HG03571 (cell line): ENCODE data around the gene SIGMAR1.

Source experiments
- ATAC-seq: cut with Tn5 transposase; IDR thresholded peaks from one replicate; pipeline ENCODE4 v1.9.1; 2021; ENCODE audit not compliant: unreplicated experiment

The SIGMAR1 gene

DNA sequence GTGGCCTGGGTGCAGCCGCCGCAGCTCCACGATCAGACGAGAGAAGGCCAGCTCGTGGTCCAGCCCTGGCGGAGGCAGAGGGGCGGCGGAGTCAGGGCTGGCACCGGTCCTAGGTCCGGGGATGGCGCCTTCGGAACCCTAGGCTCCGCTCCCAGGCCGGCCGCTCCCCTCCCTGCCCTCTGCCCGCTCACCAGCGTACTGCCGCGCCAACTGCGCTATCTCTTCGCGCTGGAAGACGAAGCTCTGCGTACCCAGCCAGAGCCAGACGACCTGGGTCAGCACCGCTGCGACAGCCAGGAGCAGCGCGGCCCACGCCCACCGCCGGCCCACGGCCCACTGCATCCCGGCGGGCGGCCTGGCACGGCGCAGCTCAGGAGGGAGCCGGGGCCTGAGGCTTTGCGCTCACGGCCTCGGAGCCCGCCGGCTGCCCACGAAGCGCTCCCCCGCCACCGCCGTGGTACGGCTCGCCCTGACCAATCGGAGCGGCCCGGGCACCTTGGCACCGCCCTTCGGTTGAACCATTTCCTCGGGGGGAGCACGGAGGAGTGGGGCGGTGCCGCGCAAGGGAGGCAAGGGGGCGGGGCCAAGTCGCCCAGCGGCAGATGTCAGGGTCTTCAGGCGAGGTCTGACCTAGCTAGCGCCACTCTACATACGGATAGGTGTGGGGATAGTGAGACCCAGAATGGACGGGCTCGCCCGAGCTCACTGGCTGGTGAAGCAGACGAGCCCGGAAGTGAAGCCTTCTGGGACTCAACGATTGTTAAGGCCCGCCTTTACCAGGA, at the start of gene SIGMAR1:
TSS of gene SIGMAR1 (minus strand) at position 432 of the 782 bp plus-strand sequence. CDS start at position 342, 90 bp downstream.
- peak; percentile 89 for ATAC-seq

DNA sequence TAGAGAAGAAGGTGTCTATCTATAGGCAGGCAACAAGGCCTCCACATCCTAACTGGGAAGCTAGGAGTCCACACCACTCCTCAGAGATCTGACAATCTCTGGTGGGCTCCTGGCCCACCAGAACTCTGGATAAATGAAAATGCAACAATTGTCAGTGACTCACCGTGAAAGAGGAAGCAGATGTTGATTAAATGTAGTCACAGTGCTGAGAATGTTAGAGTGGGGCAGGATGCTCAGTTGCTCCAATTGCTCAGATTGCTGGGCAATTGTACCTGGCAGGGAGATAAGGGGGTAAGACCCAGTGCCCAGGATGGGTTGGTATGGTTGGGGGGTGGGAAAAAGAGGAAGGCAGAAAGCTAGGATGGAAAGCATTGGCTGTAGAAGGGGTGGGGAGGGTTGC, 49.1 kb upstream of the SIGMAR1 start:
- no peak for ATAC-seq

DNA sequence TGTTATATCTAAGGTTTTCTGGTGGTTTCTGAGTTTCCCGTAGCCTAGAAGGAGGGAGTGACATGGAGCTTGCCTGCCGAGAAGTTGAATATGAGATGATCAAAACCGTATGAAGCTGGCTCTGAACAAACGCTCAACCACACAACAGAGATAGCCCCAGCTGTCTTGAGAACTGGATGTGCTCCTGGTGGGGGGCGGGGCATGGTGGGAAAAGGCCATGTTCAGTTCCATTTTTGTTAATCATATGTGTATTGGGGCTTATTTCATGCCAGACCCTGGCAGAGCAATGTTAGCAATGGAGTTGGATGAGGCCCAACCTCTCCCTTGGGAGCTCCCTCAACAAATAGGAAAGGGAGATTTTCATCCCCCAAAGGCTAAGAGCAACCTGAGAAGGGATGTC, 48.6 kb upstream of the SIGMAR1 start:
- no peak for ATAC-seq

DNA sequence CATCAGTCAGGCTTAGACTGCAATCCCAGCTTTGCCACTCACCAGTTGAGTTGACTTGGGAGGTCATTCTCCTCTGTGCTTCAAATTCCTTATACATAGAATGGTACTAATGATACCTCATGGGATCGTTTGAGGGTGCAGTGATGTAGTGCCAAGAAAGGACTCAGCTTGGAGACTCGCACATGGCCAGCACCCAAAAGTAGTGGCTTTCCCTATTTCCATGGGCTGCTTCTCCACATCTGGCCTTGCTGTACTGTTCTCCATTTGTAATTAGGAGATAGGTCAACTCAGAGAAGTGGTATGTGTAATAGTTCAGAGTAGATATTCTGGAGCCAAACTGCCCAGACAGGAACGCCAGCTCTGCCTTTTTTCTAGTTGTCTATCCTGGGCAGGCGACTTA, 48.0 kb upstream of the SIGMAR1 start:
- no peak for ATAC-seq

DNA sequence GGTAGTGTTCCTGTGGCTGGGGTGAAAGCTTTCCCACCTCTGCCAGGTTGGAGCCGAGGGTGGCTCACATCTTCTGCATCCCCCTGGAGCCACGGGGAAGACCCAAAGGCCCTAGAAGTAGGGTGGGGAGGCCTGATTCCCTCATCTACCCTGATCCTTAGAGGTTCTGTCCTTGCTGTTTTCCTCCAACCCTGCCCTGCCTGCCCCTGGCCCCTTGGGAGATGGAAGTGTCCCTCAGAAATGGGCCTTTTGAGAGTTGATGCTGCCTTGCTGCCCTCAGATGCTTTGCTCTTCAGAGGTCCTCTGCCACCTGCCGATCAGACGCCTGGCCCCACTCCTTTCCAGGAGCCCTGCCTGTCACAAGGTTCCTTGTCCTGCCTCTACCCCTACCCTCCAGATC, 47.2 kb upstream of the SIGMAR1 start:
- ATAC-seq = no peak

DNA sequence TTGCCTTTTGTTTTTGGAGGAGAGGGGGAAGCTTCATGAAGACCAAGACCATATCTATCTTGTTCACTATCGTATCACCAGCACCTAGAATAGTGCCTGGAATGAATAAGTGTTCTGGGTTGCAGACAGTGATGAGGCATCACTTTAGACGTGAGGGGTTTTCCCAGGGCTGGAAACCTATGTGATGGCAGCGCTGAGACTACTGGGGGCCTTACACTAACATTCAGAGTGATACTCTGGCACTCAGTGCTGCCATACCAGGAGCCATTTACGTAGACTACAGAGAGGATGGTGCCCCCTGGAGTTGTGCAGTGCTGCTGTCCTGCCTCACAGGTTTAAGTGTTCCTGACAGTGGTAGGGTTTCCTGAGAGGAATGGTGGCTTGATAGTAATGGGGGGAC, 46.6 kb upstream of the SIGMAR1 start:
- ATAC-seq = no peak

DNA sequence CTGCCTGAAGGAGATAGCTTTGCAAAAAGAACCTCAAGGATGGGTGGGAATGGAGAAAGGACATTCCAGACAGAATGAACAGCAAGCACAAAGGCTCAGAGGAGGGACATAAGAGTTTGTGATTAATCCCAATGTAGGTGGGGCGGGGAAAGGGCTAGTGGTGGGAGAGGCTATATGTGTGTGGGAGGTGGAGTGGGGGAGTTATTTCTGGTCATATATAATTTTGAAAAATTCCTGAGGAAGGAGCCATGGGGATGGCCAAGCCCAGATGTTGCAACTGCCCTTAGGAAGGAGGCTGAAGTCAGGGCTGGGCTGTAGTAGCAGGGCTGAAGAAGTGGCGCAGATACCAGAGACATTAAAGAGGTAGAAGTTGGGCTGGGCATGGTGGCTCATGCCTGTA, 38.3 kb upstream of the SIGMAR1 start:
- no peak for ATAC-seq

DNA sequence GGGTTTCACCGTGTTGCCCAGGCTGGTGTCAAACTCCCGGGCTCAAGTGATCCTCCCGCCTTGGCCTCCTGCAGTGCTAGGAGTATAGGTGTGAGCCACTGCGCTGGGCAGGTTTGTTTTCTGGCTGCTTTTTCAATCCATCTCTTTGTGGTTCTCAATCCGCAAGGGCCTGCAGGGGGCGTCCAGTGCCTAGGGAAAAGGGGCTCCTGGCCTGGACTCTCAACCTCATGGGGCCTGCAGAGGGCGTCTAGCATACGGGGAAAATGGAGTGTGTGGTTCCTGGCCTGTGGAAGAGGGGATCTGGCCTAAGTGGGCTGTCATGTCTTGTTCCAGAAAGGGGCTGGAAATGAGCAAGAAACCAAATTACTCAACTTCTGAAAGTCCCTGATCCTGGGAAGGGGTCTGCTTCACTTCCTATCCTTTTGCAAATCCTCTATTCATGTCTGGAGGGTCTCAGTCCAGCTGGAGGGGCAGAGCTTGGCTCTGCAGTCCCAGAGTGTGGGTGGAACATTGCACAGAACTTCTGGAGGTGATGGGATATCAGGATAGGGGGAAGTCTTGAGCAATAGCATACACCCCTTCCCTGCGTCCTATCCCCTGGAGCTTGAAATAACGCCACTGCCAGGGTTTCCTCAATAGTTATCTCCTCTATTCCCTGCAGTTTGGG, 37.6 kb upstream of the SIGMAR1 start:
- ATAC-seq = no peak

DNA sequence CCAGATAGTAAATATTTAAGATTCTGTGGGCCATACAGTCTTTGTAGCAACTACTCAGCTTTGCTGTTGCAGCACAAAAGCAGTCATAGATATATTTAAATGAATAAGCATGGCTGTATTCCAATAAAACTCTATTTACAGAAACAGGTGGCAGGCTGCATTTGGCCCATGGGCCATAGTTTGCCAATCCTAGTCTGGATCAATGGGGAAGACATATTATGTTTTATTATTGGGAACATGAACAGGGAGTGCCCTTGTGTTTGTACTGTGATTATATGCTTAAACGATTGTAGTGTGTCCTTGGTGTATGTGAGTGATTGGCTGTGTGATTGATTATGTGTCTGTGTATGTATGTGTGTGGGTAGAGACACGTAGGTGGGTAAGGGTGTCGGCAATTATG, 36.9 kb upstream of the SIGMAR1 start:
- no peak for ATAC-seq

DNA sequence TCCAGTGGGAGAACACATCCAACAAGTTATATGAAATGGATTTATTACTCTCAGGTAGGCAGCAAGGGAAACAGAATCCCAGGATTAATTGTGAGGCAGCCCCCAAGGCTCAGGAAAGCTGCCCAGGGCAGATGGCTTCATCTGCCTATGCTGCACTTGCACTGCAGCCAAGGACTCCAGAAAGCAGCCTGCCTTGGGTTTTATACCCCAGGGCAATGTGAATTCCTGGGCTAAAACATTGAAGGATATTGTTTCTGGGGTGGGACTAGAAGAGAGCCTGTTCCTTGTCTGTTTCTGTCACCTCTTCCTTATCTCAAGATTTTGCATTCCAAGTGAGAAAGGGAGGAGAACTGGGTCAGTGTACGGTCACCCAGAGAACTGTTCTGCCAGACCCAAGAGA, 33.7 kb upstream of the SIGMAR1 start:
- no peak for ATAC-seq

DNA sequence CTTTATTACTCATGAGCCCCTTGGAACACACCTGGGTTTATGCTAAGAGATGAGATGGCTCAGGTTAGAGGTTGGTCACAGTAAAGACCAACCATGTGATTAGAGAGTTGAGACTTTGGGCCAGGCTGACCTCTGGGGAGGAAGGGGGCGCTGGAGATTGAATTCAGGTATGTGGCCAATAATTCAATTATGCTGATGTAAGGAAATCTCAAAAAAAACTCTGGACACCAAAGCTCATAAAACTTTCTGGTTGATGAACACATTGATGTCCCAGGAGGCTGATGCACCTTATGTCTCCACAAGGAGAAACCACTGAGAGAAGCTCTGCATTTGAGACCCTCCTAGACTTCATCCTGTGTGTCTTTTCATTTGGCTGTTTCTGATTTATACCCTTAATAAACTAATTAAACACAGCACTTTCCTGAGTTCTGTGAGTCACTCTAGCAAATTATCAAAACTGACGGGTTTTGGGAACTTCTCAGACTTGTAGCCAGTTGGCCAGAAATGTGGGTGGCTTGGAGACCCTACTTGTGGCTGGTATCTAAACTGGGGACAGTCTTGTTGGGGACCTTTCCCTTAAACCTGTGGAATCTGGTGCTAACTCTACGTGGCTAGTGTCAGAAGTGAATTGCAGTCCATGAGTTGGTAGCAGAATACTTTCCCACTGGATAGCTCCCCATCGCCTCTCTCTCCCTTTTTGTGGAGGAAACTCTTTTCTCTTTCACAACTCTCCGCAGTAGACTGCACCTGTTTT, 32.4 kb upstream of the SIGMAR1 start:
- no peak for ATAC-seq

DNA sequence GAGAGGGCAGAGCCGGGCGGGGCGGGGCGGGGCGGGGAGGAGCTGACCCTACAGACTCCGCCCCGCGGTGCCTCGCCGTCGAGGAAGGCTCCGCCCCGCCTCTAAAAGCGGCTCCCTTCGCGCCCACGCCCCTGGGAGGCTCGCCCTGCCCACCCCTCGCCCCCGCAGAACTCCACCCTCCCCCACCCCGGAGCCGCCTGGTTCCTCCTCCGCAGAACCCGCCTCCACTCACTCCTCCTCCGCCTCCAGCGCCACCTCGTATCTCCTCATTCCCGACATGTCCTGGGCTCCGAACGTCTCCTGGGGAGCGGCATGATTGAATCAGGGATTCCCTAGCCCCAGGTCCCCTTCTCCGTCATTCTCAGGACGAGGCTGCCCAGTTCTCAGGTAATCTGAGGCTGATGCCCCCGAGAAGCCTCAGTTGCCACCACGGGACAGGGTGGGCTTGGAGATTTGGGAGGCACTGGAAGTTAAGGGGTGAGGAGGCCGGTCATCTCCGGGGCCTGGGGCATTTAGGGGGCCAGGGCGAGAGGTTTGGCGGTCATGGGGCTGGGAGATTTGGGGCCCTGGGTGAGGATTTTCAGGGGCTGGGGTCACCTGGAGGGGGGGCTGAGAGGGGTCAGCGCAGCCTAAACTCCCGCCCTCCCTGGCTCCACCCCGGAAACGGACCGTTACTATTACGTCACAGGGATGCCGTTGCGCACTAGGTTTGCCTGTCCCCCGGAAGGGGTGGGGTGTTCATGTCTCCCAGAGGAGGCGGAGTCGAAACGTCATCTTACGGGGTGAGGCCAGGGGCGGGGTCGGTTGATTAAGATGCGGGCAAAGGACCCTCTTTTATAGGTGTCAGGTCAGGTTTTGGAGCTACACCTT, 28.0 kb upstream of the SIGMAR1 start:
- ATAC-seq = peak; percentile 70

DNA sequence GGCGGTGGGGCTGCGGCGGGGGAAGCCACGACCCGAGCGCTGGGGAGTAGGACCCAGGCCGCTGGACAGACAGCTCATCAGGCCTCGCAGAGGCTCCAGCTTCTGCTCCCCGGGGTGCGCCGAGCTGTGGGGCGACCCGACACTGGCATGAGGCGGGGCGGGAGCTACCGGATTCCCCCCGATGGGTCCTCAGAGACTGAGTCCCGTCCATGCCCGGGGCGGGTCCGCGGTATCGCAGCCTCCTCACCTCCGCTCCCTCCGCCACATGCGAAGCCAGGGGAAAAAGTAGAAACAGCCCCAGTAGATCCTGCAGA, 27.4 kb upstream of the SIGMAR1 start:
- no peak for ATAC-seq

DNA sequence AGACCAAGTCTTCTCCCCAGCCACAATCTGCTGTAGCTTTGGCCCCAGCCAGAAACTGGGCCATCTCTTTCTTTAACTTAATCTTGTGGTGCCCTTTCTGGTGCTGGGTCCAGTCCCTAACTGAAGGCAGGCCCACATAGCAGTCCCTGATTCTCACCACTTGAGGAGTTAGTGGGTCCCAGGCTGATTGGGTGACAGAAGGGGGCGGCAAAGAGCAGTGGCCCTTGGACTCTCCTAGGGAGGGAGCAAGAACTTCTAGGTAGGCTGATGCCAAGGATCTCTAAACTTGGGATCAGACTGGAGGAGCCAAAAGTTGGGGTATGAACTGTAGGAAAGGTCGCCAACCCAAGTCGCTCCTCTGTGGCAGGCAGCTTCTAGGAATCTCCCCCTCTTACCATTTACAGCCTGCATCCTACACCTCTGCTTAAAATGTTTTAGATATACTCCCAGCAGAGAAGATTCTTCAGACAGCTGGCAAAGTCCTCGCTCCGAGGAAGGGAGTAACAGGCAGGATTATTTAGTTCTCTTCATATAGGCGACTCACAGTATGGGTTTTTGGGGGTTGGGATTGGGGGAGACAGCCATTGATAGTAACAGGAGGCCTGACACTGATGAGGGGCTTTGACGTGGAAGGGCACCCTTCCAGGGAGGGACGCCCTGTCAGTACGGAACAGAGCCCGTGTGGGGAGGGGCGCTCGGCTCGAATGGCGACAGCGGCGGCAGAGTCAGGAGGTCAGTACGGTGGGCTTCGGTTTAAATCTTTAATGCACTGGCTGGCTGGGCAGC, 26.9 kb upstream of the SIGMAR1 start:
- peak; percentile 54 for ATAC-seq

DNA sequence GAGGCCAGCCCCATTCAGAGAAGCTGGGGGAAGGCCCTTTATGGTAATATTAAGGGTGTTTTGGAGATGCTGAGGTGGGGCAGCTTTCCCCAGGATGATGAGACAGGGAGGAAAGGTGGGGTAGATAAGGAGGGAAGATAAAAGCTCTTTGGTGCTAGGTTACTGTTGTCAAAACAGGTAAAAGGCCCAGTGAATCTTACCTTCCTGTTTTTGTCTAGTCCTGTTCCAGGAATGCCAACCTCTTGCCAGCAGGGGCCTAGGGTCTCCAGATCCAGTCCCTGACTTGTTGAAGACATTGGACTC, 25.7 kb upstream of the SIGMAR1 start:
- ATAC-seq = no peak

DNA sequence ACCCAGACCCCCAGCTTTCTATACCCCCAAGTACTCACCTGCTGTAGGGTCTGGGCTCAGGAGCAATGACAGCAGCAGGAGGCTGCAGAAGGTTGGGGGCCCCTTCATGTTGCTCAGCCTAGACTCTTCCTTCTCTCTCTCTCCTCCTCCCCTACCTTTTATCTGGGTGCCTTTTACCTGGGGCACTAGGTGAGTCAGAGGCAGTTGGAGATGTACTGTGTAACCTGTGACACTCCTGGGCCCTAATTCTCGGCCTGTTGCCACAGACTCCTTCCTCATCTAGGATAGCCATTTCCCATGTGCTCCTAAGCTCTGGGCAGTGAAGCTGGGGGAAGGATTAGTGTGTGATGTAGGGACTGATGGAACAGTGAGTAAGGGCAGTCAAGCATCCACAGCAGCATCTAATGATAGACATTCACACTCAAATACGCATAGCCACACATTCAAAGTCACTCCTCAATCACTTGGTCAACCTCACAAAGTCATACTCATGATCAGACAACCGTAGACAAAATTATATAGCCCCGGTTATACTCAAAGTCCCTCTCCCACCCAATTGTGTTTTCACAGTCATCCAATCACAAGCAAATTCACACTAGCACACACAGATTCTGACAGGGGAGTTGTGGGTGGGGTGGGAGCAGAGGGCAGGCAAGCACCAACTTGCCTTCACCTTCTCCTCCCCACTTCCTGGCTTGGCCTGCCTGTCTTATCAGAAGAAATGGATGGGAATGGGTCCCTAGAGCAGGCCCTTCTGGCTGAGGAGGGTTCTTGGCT, 25.1 kb upstream of the SIGMAR1 start, which contains the start of gene CCL27:
TSS of gene CCL27 (minus strand) at position 132 of the 777 bp plus-strand sequence. CDS start at position 108, 24 bp downstream.
- ATAC-seq = no peak

DNA sequence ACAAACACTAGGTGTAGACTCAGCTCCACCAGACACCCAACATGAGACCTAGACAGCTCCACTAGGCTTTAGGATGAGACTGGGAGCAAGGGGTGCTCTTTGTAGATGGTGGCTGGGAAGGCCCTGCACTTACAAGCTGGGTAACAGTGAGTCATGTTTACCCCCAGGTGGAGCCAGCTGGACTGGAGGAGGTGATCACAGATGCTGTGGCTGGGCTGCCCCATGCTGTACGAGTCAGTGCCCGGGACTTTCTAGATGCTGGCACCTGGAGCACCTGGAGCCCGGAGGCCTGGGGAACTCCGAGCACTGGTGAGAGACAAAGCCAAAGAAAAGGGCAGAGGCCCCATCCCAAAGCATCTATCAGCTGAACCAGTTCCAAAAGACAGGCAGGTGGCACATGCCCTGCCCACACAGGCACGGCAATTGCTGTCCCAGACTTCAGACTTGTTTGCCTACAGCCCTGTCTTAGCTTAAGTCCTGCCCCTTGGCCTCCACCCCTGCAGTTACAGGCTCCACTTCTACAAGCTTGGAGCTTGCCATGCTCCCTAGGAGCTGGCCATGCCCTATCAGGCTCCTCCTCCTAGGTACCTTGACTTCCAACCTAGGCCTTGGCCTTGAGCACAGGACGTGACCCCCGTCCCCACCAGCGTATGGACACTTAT, 22.1 kb upstream of the SIGMAR1 start:
- no peak for ATAC-seq

DNA sequence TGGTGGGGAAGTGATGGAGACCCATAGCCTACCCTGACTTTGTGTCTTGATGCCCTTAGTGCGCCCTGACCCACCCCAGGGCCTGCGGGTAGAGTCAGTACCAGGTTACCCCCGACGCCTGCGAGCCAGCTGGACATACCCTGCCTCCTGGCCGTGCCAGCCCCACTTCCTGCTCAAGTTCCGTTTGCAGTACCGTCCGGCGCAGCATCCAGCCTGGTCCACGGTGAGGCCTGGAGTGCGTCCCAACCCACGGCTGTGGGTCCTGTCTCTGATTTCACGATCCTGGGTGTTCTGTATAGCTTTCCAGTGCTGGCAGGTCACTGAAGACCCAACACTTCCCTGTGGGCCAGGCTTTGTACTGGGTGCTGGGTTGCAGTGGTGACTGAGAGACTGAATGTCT, 20.9 kb upstream of the SIGMAR1 start:
- ATAC-seq = no peak

DNA sequence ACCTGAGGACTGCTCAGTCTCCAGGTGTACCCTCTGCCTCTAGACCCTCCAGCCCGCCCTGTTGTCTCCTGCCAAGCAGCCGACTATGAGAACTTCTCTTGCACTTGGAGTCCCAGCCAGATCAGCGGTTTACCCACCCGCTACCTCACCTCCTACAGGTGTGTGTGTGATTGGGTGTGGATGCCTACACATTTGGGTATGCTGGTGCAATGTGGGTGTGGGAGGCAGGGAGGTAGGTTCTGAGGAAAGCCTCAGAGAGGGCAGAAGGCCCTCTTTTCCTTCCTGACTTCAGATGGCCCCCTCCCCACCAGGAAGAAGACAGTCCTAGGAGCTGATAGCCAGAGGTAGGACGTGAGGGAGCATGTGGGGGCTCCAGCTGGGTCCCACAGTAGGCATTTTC, 19.4 kb upstream of the SIGMAR1 start:
- ATAC-seq = no peak
